Stimulated activated CD4-positive, alpha-beta T cell treated with anti-CD3 and anti-CD28 coated beads, TNF-alpha, amount 100 ng/mL, for 4 hours (primary cell): Measurements from ENCODE around the gene LPAR6.

ENCODE experiments used
- DNase-seq, 3 experiments: peaks; one replicate each; pipeline ENCODE4 v3.0.0-alpha.2; 2020; ENCODE audit warnings: low read depth in 3 of 3

LPAR6 gene

DNA sequence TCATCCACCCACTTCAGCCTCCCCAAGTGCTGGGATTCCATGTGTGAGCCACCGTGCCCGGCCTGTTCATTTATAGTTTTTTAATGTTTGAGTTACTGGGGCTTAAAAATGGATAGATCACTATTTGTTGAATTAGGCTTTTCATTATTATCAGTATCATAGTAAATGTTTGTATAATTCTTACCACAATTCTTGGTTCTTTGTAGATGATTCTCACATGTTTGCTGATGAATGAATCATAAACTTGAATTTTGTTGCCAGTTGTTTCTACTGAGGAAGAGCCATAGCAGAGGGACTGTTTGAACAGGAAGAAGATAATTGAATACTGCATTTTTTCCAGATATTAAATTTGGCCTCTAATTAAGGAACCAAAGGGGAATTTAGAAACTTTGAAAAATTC lies 2.6 kb upstream of the LPAR6 start:
- no peak for DNase-seq

DNA sequence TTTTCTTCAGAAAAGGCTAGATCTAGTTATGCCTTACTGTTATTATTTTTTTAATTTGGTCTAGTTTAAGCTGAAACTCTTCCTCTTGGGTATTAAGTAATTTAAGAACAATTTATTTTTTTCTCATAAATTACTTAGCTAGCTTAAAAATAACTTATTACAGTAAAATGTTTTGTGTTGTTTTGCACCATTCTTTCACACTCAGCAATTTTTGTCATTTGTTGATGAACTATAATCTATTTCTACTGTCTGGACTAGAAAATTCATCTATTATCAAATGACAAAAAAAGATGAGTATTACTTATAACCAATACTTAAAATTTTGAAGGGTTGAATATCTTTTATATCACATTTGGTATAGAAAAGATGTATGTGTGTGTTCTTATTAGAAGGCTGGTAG lies 1.6 kb upstream of the LPAR6 start:
- no peak for DNase-seq

DNA sequence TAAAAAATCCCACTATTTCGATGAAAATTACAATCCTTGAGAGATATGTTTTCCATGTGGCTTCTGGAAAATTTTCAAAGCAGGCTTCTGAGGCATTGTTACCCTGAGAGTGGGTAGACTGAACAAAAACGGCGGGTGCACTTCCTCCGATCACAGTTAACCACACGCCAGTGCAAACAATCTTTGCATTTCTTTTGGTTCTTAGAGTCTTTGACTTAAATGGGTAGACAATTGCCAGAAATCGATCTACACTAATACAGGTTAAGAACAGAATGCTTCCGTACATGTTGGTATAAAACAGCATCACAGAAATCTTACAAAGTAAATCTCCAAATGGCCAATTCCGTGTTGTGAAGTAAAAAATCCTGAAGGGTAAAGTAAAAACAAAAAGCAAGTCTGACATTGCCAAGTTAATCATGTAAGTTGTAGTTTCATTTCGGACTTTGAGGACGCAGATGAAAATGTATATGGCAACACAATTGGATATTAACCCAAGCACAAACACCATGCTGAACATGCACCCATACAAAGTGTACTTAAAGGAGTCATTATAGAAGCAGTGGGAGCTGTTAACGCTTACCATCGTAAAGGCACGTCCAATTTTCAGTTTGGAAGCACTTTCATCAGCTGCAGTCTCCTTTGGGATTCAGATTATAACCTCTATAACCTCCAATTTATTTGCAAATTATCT lies 927 bp downstream of the LPAR6 start:
- peak in 1 of 3 experiments; percentile 17 for DNase-seq

DNA sequence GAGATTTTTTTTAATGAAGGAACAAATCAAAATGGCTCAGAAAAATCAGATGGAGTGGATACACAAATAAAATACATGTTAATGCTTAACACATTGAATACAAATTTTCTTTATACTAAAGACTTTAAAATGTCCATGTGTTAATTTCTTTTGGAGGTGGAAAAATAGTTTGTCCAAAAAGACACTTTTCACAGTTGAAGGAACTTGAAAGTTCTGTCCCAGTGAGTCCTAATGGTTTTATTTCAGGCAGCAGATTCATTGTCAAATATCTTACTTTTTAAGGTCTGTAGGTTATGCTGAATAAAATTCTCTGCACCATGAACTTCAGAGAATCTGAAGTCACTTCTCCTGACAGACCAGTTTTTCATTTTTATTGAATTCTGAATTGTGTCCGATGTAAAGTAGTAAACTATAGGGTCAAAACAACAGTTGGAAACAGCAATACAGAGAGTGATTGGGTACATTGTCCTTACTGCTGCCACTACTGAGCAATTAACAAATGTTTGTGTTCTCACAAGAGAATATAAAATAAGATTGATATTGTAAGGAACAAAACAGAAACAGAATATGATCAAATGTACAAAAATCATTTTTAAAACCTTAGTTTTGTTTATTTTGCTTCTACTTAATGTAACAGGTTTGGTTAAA lies 1.6 kb downstream of the LPAR6 start:
- no peak for DNase-seq

DNA sequence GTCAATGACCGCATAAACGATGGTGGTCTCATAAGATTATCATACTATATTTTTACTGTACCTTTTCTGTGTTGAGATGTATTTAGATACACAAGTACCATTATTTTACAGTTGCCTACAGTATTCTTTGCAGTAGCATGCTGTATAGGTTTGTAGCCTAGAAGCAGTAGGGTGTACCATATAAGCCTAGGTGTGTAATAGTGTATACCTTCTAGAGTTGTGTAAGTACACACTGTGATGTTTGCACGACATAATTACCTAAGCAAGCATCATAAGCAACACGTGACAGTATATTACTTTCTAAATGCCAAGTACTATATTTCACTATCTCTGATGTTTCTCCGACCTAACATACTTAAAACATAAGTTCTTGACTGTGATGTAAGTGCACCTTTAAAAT lies 2.7 kb downstream of the LPAR6 start:
- no peak for DNase-seq

DNA sequence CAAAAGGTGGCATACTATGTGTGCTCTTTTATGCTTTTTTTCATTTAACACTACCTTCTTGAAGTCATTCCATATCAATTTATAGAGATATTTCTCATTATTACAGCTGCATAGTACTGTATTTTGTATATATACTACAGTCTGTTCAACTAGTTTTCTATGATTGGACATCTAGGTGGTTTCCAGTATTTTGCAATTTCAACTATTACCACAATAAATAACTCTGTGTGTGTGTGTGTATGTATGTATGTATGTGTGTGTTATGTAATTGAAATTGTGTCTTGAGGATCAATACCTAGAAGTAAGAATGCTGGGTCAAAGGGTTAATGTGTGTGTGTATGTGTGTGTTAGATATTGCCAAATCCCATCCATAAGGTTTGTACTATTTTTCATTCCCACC lies 7.0 kb downstream of the LPAR6 start:
- DNase-seq, result no peak

DNA sequence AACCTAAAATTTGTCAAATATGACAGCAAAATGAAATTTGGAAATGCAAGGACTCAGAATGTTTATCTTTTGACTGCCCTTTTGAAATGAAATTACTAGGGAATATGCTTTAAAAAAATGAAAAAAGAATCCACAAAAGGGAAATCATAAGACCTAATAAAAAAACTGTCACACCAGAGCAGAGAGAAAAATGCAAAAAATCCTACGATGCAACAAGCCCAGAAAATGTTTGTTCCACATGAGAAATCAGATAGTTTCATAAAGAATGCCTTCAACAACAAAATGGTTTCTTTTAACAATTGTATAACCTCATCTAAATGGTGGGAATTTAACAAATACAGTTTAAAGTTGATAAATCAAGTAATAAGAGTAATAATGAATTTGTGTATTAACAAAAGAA lies 8.0 kb downstream of the LPAR6 start:
- DNase-seq, result no peak

DNA sequence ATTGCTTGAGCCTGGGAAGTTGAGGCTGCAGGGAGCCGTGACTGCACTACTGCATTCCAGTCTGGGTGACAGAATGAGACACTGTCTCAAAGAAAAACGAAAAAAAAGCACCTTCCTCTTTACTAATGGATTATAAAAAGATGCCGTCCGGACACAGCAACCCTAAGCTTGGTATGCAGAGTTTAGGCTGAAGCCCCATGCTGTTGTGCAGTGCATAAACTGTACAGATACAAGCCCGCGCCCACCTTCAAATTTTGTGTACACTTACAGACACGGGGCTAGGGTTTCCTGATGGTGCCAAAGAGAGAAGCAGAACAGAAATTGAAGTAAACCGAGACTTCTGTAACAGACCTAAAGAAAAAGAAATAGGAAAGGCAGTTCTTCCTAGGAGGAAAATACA lies 9.0 kb downstream of the LPAR6 start:
- DNase-seq, result no peak

DNA sequence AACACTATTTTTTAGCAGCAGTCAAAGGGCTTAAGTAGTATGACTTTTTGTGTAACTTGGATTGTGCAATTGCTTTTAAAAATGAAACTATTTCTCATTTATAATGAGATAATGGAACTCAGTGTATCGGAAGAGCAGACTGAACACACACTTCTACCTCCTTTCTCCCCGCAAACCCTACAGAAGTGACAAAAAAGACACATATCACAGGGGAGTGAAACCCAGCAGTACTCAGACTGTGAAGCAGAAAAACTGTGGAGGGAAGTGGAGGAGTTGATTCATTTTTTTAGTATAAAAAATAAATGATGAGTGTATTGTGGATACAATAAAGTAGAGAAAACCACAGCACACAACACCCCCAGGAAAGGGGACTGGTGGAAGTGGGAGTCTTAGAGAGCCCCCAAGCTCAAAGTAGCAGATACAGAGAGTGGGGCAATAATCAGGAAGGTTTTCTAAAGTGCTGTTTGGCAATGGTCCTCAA lies 9.7 kb downstream of the LPAR6 start:
- DNase-seq, result no peak

DNA sequence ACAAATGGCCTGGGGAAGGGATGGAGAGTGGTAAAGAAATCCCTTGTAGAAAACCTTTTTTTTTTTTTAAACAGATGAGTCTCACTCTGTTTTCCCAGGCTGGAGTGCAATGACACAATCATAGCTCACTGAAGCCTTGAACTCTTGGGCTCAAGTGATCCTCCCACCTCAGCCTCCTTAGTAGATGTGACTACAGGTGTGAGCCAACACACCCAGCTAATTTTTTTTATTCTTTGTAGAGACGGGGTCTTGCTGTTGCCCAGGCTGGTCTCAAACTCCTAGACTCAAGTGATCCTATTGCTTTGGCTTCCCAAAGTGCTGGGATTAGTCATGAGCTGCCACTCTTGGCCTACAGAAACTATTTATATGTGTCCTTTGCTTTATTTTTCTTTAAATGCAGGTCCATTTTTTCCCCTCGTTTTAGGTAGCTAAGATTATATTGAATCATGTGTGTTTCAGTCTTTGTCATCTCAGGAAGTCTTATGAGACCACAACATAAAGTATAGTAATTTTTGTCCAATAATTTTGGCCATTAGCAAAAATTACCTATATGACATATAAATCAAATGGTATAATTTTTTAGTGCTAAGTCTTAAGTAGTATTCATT lies 10.5 kb downstream of the LPAR6 start:
- DNase-seq, result no peak

DNA sequence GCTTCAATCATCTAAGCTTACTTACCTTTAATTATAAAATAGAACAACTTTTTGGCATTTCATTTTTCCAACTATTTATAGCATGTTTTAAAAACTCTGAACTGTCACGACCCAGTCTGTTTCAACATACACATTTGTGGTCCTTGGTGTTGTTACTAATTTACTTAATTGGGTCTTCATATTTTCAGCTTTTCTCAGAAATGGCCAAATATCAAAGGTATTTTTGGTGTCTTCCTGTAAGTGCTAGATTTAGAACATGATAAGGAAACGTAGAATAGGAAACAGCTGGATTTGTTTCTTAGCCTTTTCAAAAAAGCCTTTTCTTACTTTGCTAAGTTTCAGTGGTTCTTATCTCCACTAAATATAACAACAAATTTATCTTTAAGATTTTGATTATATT lies 11.4 kb downstream of the LPAR6 start:
- no peak for DNase-seq

DNA sequence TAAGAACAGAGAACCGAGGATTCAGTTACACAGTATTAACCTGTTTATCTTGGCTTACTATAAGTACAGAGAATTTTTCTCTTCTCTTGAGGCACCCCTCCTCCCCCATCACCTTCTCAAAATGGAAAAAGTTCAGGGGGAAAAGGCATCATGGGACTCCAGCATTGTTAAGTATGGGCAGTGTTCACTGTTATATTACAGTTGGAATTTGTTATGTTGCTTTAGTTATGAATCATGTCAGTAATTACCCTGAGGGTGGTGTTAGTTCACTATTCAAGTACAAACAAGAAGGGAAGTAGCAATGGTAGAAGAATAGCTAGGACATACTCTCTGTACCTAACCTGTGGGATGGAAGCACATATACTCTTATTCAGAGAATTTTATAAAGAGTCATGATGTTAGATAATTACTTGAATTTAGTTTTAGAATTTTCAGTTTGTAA lies 12.0 kb downstream of the LPAR6 start:
- DNase-seq, result no peak

DNA sequence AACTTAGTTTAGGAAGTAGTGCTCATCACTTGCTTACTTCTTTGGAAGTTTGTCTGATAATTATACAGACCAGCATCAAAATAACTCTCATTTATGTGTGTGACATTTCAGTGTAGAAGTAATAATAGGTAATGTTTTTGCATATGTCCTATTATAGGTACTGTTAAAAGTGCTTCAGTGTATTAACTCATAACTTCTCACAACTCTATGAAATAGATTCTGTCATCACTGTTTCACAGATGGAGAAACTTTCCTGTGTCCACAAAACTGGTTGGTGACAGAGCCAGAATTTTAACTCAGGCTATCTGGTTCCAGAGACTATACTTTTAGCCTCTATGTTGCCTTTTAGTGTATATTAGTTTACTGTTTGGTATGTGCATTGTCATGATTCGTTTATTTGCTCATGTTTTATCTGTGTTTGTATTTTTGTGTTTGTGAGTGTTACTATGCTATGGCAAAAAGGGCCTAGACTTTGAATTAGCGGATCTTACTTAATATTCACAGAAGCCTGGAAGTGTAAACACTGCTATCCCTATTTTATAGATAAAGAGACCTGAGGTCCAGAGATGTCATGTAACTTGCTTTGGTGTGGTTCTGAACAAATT lies 12.7 kb downstream of the LPAR6 start:
- no peak for DNase-seq

DNA sequence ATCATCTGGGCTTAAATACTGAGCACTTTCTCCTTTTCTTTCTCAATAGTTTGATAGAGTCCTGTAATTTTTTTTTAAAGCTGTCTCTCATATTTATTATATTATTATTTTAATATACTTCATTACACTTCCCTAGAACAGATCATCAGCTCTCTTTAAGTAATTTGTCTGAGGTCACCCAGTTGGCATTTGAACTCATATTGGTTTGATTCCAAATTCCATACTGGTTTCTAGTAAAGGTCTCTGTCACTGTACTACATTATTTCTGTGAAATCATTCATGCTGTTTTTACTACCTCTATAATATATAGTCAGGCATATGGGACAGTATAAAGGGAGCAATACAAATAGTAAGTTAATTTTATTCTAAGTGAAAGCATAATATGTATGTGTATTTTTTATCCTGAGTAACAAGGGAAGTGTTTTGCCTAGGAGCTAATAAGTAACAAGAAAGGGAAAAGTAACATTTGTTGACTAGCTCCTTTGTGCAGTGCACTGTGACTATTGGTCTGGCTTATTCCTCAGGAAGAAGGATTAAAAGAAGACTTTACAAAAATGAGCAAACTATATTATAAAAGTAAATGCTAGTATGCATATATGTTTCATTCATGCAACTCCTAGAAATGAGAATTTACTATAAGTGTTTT lies 14.3 kb downstream of the LPAR6 start:
- no peak for DNase-seq

DNA sequence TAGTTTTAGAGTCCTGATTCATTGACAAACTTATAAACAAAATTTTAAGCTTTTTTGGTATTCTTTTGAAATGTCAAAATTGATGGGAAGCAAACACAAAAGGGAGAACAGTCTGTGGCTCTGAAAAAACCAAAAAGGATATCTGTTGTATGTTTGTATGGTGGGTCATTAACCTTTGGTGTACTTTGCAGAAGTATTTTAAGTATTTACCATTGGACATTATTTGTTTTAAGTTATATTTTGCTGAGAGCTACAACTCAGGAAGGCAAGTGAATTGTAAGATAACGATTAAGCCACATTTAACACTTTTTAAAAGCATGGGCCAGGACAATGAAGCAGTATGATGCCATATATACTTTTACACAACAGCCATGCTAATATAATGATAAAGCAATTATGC lies 15.2 kb downstream of the LPAR6 start:
- DNase-seq, result no peak

DNA sequence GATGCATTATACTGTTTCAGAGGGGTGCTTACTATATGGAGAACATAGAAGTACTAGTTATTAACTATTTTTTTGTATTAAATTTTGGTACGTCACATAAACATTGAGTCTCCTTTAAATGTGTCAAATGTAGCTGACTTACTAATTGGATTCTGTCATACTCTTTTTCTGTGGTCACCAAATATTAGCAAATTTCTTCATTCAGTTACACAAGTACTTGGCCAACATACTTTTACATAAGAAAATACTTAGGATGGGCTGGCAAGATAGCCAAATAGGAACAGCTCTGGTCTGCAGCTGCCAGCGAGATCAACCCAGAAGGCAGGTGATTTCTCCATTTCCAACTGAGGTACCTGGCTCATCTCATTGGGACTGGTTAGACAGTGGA lies 19.2 kb downstream of the LPAR6 start:
- no peak for DNase-seq

DNA sequence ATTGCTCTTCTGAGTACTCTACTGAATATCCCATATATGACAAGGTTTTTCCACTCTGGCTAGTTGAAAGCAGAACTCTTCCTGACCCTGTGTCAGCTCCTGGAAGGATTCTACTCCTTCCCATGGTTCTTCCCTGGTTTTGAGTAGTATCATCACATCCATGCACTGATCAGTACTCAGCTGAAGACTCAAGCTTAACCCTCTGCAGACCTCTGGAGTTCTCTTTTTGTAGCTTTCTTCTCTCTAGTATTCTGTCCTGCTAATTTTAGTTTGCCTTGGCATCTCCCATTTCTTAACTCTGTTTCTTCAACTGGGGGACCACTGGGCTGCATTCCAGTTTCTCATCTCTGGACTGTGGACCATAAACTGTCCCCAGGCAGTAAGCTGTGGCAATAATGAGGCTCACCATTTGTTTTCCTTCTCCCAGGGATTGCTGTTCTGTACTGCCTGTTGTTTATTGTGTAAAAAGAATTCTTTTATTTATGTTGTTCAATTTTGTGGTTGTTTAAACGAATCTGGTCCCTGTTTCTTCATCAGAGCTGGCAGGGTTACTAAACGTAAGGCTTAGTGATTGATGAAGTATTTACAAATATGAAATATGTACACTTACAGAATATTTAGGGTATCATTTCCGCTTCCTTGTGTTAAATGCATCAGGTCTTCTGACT lies 19.7 kb downstream of the LPAR6 start:
- no peak for DNase-seq

DNA sequence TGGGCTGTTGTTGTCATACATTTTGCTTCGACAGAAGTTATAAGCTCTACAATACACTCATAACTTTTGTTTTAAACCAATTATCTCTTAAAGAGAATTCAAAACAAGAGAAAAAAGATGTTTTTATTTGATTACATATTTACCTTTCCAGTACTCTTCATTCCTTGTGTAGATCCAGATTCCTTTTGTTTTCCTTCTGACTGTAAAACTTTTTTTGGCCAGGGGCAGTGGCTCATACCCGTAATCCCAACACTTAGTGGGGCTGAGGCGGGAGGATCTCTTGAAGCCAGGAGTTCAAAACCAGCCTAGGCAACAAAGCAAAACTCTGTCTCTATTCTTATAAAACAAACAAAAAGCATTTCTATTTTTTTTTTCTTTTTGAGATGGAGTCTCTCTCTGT lies 21.7 kb downstream of the LPAR6 start:
- no peak for DNase-seq

DNA sequence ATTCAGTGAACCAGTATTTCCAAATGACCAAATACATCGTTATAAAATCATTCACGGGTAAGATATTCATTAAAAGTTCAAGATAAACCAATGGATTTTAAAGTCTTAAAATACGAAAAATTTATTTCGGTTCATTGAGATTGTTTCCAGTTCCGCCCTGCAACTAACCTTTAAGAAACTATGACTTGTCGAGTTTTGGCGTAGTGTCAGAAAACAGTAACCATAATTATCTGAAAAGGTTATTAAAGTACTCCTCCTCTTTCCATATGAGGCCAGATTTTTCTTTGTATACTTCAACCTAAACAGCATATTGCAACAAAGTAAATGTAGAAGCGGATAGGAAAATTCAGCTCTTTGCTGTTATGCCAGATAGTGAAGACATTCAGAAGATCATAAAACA lies 26.1 kb downstream of the LPAR6 start:
- no peak for DNase-seq

DNA sequence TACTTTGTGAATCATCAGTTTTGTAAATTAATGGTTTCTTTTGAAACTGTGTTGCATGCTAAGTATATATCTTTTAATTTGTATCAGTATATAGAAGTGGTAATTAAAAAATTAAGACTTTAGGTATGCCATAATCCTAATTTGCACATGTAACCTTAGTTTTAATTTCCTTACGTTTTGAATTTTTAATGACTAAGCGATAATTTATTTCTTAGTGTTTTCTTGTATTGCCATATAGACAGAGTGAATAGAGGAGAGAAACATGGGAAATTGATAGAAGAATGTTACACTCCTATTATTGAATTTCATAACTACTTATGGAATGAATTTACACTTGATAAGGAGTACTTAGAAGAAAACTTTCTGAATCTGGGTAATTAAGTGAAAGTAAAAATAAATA lies 29.5 kb downstream of the LPAR6 start:
- no peak for DNase-seq

DNA sequence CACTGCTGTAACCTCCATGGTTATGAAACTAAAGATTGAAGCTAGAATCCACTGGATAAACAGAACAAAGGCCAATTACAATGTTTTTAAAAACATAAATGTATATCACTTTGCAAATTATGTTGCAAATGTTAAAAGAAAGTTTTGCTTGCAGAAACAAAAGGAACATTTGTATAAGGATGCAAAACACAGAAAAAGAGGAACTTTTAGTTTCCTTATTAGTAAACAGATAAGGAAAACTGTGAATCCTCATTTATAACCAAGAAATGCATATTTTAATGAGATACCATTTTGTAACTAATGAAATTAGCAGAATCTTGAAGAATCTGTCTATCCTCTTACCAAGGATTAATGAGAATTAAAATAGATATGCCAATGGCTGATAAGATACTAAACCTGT lies 32.3 kb downstream of the LPAR6 start:
- no peak for DNase-seq

DNA sequence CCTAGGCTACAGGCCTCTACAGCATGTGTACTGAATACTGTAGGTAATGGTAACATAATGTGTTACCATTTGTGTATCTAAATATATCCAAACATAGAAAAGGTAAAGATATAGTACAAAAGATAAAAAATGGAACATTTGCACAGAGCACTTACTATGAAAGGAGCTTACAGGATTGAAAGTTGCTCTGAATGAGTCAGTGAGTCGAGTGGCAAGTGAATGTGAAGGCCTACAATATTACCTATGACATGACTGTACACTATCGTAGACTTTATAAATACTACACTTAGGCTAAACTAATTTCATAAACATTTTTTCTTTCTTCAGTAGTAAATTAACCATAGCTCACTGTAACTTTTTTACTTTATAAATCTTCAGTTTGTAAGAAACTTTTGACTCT lies 35.1 kb downstream of the LPAR6 start:
- DNase-seq, result no peak
